Measurements from ENCODE around the gene CEP131.

- TF ChIP-seq CTCF (IDR thresholded peaks at IDR 0.05) (no peak), RAD21 (conservative IDR thresholded peaks at IDR 0.05 in 1 of 2, IDR thresholded peaks at IDR 0.05 in 1 of 2) (no peak), CBX2 (IDR thresholded peaks at IDR 0.05; ENCODE audit: borderline replicate concordance, low read depth) (no peak), MYC (IDR thresholded peaks at IDR 0.05; ENCODE audit: borderline replicate concordance, low read length) (no peak), JUN (IDR thresholded peaks at IDR 0.05) (no peak), HMGXB4 (CRISPR knock-in tag; IDR thresholded peaks at IDR 0.05; ENCODE audit: borderline replicate concordance) (no peak), CEBPB (IDR thresholded peaks at IDR 0.05) (no peak)
Observed at GRCh38 chr17:81165246-81166032, 57.3 kb downstream of the CEP131 start, which contains the start of gene PVALEF.

All from A549 (cell line).